Heart left ventricle (tissue), 13 donors: ENCODE data around the gene HOXD12.

ENCODE experiments used
- POLR2A ChIP-seq, 2 donors: fragments of 450-650 bp; IDR thresholded peaks; one replicate each; pipeline ENCODE4 v1.6.1; 2017; ENCODE audit warnings: antibody characterized with exemption in 2 of 2, mild to moderate bottlenecking in 2 of 2, moderate library complexity in 2 of 2
- TF ChIP-seq, protein P1 (sequence below), 12 donors: fragments of 200-600 bp; sonication (generic) in 4 of 12; IDR thresholded peaks; one replicate each; pipeline versions ENCODE4 v1.5.0 to v1.8.0; 2018 to 2022; ENCODE audit warnings: antibody characterized with exemption in 12 of 12, mild to moderate bottlenecking in 5 of 12
- donor health status: ischemic (EF 13 %, LVEDD 7.1; RV severe dilation, severe dysfunction).
- donor health status: DM: no; HTN: yes; CAD: no.
- donor health status: DM: no; HTN: no; CAD: no.
- donor health status: ischemic (EF 25% LVEDD 6.9; RV normal size, moderate dysfunction).
- donor health status: ischemic (EF 25% LVEDD 5.7; RV mildly dilated, moderate dysfunction).
- donor health status: ischemic (EF 35%, LVEDD 5.7; RV mildly dilated, moderate dysfunction).
- donor health status: nonischemic (EF 11% LVEDD 7.7; RV severe dilation, severe dysfunction).
- donor health status: DM: yes; HTN: yes; CAD: no.
- donor health status: PGD.
- donor health status: ischemic (EF 29% LVEDD 5.4; RV normal size, mild dysfunction).
- donor health status: nonischemic (EF 23%, LVEDD 6.1; RV moderate dilation, normal function).

GRCh38 chr2:176147800-176148496 is 48.4 kb downstream of the HOXD12 start:
- TF ChIP-seq, protein P1, sequence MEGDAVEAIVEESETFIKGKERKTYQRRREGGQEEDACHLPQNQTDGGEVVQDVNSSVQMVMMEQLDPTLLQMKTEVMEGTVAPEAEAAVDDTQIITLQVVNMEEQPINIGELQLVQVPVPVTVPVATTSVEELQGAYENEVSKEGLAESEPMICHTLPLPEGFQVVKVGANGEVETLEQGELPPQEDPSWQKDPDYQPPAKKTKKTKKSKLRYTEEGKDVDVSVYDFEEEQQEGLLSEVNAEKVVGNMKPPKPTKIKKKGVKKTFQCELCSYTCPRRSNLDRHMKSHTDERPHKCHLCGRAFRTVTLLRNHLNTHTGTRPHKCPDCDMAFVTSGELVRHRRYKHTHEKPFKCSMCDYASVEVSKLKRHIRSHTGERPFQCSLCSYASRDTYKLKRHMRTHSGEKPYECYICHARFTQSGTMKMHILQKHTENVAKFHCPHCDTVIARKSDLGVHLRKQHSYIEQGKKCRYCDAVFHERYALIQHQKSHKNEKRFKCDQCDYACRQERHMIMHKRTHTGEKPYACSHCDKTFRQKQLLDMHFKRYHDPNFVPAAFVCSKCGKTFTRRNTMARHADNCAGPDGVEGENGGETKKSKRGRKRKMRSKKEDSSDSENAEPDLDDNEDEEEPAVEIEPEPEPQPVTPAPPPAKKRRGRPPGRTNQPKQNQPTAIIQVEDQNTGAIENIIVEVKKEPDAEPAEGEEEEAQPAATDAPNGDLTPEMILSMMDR (IDR thresholded peaks at IDR 0.05) = no peak
- TF ChIP-seq POLR2A (IDR thresholded peaks at IDR 0.05) = no peak
